OCI-LY3 (cell line): ENCODE data around the gene MED12L.

Experiments
- H2AFZ ChIP-seq: fragments of 200-600, 300-600 bp; shearing (Covaris generic); 2 replicates; pipeline ENCODE4 v1.6.0; 2014; ENCODE audit warnings: antibody characterized with exemption, low read depth, low read length
- H3K27ac ChIP-seq: fragments of 200-600, 300-600 bp; sonication (generic); 2 replicates; pipeline ENCODE4 v1.5.1; 2014; ENCODE audit warnings: mild to moderate bottlenecking, low read length, moderate library complexity, mixed read lengths
- H3K27me3 ChIP-seq: fragments of 200-600, 300-600 bp; sonication (generic); 2 replicates; pipeline ENCODE4 v1.6.1; 2014; ENCODE audit warnings: low read depth, low read length, mixed read lengths
- H3K36me3 ChIP-seq: fragments of 200-600, 300-600 bp; sonication (generic); replicated peaks from 2 replicates; pipeline ENCODE3; 2014; ENCODE audit warnings: low read depth, low read length, mixed read lengths
- H3K4me1 ChIP-seq: fragments of 300-600, 200-600 bp; sonication (generic); 2 replicates; pipeline ENCODE4 v1.6.1; 2014; ENCODE audit warnings: low read length, mixed read lengths
- H3K4me2 ChIP-seq: fragments of 200-600, 300-600 bp; sonication (generic); 2 replicates; pipeline ENCODE4 v1.6.1; 2014; ENCODE audit warnings: low read length, mixed read lengths
- H3K4me3 ChIP-seq: fragments of 300-600, 200-600 bp; sonication (generic); 2 replicates; pipeline ENCODE4 v1.5.1; 2014; ENCODE audit warnings: antibody characterized with exemption, mild to moderate bottlenecking, low read length, moderate library complexity
- H3K79me2 ChIP-seq: fragments of 300-600, 200-600 bp; shearing (Covaris generic); 2 replicates; pipeline ENCODE4 v1.6.1; 2014; ENCODE audit warnings: mild to moderate bottlenecking, low read length, mixed read lengths
- H3K9ac ChIP-seq: fragments of 300-600, 200-600 bp; shearing (Covaris generic); 2 replicates; pipeline ENCODE4 v1.6.0; 2014; ENCODE audit warnings: mild to moderate bottlenecking, low read length, moderate library complexity
- H3K9me3 ChIP-seq: fragments of 200-600, 300-600 bp; shearing (Covaris generic); 2 replicates; pipeline ENCODE4 v1.6.1; 2014; ENCODE audit warnings: low read length, mixed read lengths; ENCODE audit not compliant: insufficient read depth
- H4K20me1 ChIP-seq: fragments of 200-600, 300-600 bp; sonication (generic); 2 replicates; pipeline ENCODE4 v1.6.1; 2016; ENCODE audit warnings: low read length, mixed read lengths; ENCODE audit not compliant: insufficient read depth
- CTCF ChIP-seq: fragments of 200-600, 300-600 bp; sonication (generic); IDR thresholded peaks from 2 replicates; pipeline ENCODE4 v1.5.1; 2014; ENCODE audit warnings: antibody characterized with exemption, low read length, low read depth
- EZH2phosphoT487 ChIP-seq: fragments of 200-600 bp; shearing (Covaris generic); IDR thresholded peaks from 2 replicates; pipeline ENCODE4 v1.6.1; 2018; ENCODE audit warnings: antibody characterized with exemption, mixed run types, low read depth

Gene MED12L

GRCh38 chr3:151445273-151446001 lies 360.0 kb downstream of the MED12L start:
- Histone ChIP-seq H3K27ac (no peak overlapping the region), H3K4me2 (no peak overlapping the region), H3K4me1 (no peaks in the 10 kb centered on the region), H3K36me3 (peaks cover 27% of the 10 kb centered on the region), H3K27me3 (no peaks in the 10 kb centered on the region), H3K9me3 (no peaks in the 10 kb centered on the region), H3K9ac (no peak overlapping the region), H2AFZ (no peak overlapping the region), H3K4me3 (no peak overlapping the region), H3K79me2 (no peaks in the 10 kb centered on the region), H4K20me1 (no peaks in the 10 kb centered on the region)
- no peak for TF ChIP-seq EZH2phosphoT487
- TF ChIP-seq CTCF = no peak

GRCh38 chr3:151446002-151446340 lies 360.5 kb downstream of the MED12L start:
- Histone ChIP-seq H3K9me3 (no peaks in the 10 kb centered on the region), H3K9ac (no peak overlapping the region), H3K27ac (no peak overlapping the region), H3K36me3 (peaks cover 27% of the 10 kb centered on the region), H2AFZ (no peak overlapping the region), H3K4me2 (no peak overlapping the region), H3K4me3 (no peak overlapping the region), H4K20me1 (no peaks in the 10 kb centered on the region), H3K4me1 (no peaks in the 10 kb centered on the region), H3K79me2 (no peaks in the 10 kb centered on the region), H3K27me3 (no peaks in the 10 kb centered on the region)
- TF ChIP-seq EZH2phosphoT487 = no peak
- no peak for TF ChIP-seq CTCF

GRCh38 chr3:151452368-151452767 lies 366.9 kb downstream of the MED12L start:
- Histone ChIP-seq H2AFZ (no peak overlapping the region), H3K27ac (no peak overlapping the region), H3K79me2 (no peaks in the 10 kb centered on the region), H3K4me2 (no peak overlapping the region), H3K27me3 (no peaks in the 10 kb centered on the region), H3K9me3 (no peaks in the 10 kb centered on the region), H3K9ac (no peak overlapping the region), H3K4me3 (no peak overlapping the region), H3K4me1 (no peaks in the 10 kb centered on the region), H4K20me1 (no peaks in the 10 kb centered on the region), H3K36me3 (peaks cover 14% of the 10 kb centered on the region)
- no peak for TF ChIP-seq CTCF
- no peak for TF ChIP-seq EZH2phosphoT487

GRCh38 chr3:151452841-151453240 lies 367.4 kb downstream of the MED12L start:
- no peaks in the 10 kb centered on the region for H3K9me3 ChIP-seq
- H3K4me1 ChIP-seq = no peaks in the 10 kb centered on the region
- H3K79me2 ChIP-seq = no peaks in the 10 kb centered on the region
- H2AFZ ChIP-seq = no peak overlapping the region
- H3K4me2 ChIP-seq = no peak overlapping the region
- peaks cover 12% of the 10 kb centered on the region for H3K36me3 ChIP-seq
- TF ChIP-seq EZH2phosphoT487 (no peak), CTCF (no peak)
- H3K4me3 ChIP-seq = no peak overlapping the region
- H3K27me3 ChIP-seq = no peaks in the 10 kb centered on the region
- H4K20me1 ChIP-seq = no peaks in the 10 kb centered on the region
- no peak overlapping the region for H3K9ac ChIP-seq
- no peak overlapping the region for H3K27ac ChIP-seq
